SK-N-SH treated with all-trans-retinoic acid at 6 μM for 48 hours (cell line): ENCODE data around the gene TTLL10.

Experiments used
- OSR1 ChIP-seq: fragments of 250-450 bp; sonication (Bioruptor Pico); IDR thresholded peaks from 2 replicates; pipeline ENCODE4 v1.8.0; 2022; ENCODE audit warnings: moderate library complexity, mild to moderate bottlenecking, inconsistent platforms
- PPARA ChIP-seq: fragments of 250-450 bp; sonication (Bioruptor Pico); IDR thresholded peaks from 2 replicates; pipeline ENCODE4 v1.5.0; 2020; ENCODE audit warnings: mild to moderate bottlenecking, borderline replicate concordance
- TCF4 ChIP-seq: fragments of 250-450 bp; sonication (Bioruptor Pico); IDR thresholded peaks from 2 replicates; pipeline ENCODE4 v1.8.0; 2021; ENCODE audit warnings: mild to moderate bottlenecking, moderate library complexity, borderline replicate concordance
- ZC3H10 ChIP-seq: fragments of 250-450 bp; sonication (Bioruptor Pico); IDR thresholded peaks from 2 replicates; pipeline ENCODE4 v1.5.1; 2021; ENCODE audit warnings: mild to moderate bottlenecking, moderate library complexity
- ZFP30 ChIP-seq: fragments of 450-650 bp; formaldehyde crosslinking; IDR thresholded peaks from 2 replicates; pipeline ENCODE4 v1.5.0; 2022; ENCODE audit warnings: mild to moderate bottlenecking, moderate library complexity
- ZNF565 ChIP-seq: fragments of 450-650 bp; formaldehyde crosslinking; conservative IDR thresholded peaks from 2 replicates; pipeline ENCODE4 v1.5.0; 2020; ENCODE audit warnings: low read depth, mild to moderate bottlenecking, moderate library complexity
- TF ChIP-seq, protein P1 (sequence below): fragments of 250-450 bp; sonication (Bioruptor Pico); IDR thresholded peaks from 2 replicates; pipeline ENCODE4 v1.8.0; 2020; ENCODE audit warnings: mild to moderate bottlenecking, moderate library complexity, borderline replicate concordance

DNA sequence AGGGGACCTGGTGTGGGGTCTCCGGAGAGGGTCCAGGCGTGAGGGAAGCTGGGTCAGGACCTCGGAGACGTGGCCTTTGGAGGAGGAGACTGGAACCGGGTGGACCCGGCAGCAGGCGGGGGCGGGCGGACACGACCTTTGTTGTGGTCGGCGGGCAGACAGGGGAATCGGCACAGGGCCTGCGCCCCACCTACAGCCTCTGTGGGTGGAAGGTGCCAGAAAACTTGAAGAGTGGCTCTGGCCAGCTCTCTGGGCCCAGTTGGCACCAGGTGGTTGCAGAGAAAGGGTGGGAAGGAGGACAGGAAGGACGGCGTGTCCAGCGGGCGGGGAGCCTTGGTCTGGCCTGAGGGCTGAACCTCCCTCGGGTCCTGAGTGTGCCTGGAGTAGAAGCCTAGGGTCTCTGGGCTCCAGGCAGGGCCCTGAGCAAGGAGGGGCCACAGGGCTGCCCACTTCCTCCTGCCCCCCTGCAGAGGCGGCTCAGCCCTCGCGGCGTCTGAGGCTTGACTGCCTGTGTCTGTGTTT lies 7.7 kb upstream of the TTLL10 start:
- TF ChIP-seq PPARA (CRISPR knock-in tag), result no peak
- TF ChIP-seq, protein P1, sequence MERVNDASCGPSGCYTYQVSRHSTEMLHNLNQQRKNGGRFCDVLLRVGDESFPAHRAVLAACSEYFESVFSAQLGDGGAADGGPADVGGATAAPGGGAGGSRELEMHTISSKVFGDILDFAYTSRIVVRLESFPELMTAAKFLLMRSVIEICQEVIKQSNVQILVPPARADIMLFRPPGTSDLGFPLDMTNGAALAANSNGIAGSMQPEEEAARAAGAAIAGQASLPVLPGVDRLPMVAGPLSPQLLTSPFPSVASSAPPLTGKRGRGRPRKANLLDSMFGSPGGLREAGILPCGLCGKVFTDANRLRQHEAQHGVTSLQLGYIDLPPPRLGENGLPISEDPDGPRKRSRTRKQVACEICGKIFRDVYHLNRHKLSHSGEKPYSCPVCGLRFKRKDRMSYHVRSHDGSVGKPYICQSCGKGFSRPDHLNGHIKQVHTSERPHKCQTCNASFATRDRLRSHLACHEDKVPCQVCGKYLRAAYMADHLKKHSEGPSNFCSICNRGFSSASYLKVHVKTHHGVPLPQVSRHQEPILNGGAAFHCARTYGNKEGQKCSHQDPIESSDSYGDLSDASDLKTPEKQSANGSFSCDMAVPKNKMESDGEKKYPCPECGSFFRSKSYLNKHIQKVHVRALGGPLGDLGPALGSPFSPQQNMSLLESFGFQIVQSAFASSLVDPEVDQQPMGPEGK (CRISPR knock-in tag), result no peak
- TF ChIP-seq TCF4 (CRISPR knock-in tag), result no peak
- no peak for TF ChIP-seq ZFP30 (CRISPR knock-in tag)
- no peak for TF ChIP-seq ZNF565
- TF ChIP-seq OSR1 (CRISPR knock-in tag), result no peak
- TF ChIP-seq ZC3H10 (CRISPR knock-in tag), result no peak
